ENCODE data around the gene KRT6A. TPM values are rescaled to one million over a fixed set of nuclear protein-coding genes. Genes with fewer than 3 reads are reported as not detected.
A peak's percentile ranks its signal among the peaks of the same experiment; 100 is the strongest.

KRT6A gene
- polyA plus RNA-seq, 1 donor (not counting 4 experiments of a cell fraction or from before 2014, with no cell fraction given): 12,338 TPM

DNA sequence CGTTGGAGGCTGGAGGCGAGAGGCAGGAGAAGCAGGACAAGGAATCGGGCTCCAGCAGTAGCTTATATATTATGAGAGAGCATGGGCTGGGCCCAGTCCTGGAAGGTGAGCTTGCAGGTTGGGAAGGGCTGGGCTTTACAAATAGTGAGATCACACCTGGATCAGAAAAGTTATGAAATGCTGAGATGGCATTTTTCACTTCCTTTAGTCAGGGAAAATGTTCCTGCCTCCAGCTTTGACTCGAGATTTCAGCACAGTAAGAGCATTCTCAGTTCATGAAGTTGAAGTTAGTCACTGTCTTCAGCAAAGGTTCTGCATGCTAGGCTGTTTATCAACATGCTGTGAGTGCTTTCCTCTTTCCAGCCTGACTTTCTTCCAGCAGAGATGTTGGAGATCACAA, 19.3 kb downstream of the KRT6A start, which contains the start of gene KRT6C:
Gene KRT6C (minus strand): TSS at position 38 of the 400 bp plus-strand sequence. CDS start 68 bp downstream, outside the sequence.
- H3K27ac ChIP-seq (ENCODE audit: control insufficient read depth, insufficient read depth, low read length): no peak within 1 kb of the TSS
- peak within 1 kb of the TSS; percentile 12 for H3K4me2 ChIP-seq (ENCODE audit: control insufficient read depth, extremely low read depth, insufficient read depth, low read depth, low read length)
- H3K9ac ChIP-seq (ENCODE audit: control insufficient read depth, extremely low read depth, insufficient read depth, low read length): no peak within 1 kb of the TSS
- H3K4me1 ChIP-seq (ENCODE audit: control insufficient read depth, extremely low read depth, insufficient read depth, low read length): peaks cover 9% of the 10 kb centered on the region
- H3K27me3 ChIP-seq (ENCODE audit: control insufficient read depth, extremely low read depth, insufficient read depth, low read length): no peaks in the 10 kb centered on the region
- no peak for TF ChIP-seq EZH2 (IDR thresholded peaks at IDR 0.05; ENCODE audit: low read length)
- TF ChIP-seq, protein P1, sequence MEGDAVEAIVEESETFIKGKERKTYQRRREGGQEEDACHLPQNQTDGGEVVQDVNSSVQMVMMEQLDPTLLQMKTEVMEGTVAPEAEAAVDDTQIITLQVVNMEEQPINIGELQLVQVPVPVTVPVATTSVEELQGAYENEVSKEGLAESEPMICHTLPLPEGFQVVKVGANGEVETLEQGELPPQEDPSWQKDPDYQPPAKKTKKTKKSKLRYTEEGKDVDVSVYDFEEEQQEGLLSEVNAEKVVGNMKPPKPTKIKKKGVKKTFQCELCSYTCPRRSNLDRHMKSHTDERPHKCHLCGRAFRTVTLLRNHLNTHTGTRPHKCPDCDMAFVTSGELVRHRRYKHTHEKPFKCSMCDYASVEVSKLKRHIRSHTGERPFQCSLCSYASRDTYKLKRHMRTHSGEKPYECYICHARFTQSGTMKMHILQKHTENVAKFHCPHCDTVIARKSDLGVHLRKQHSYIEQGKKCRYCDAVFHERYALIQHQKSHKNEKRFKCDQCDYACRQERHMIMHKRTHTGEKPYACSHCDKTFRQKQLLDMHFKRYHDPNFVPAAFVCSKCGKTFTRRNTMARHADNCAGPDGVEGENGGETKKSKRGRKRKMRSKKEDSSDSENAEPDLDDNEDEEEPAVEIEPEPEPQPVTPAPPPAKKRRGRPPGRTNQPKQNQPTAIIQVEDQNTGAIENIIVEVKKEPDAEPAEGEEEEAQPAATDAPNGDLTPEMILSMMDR (optimal IDR thresholded peaks at IDR 0.05 in 1 of 3, IDR thresholded peaks at IDR 0.05 in 1 of 3, conservative IDR thresholded peaks at IDR 0.05 in 1 of 3; ENCODE audit: extremely low read depth in 1 of 3, insufficient read depth in 2 of 3, low read length in 3 of 3): no peak
- H3K36me3 ChIP-seq (ENCODE audit: control insufficient read depth in 2 of 2, extremely low read depth in 1 of 2, insufficient read depth in 2 of 2, low read length in 2 of 2): peaks cover 0 to 2% of the 10 kb centered on the region in 2 experiments
- no peaks in the 10 kb centered on the region for H4K20me1 ChIP-seq (ENCODE audit: control insufficient read depth, extremely low read depth, insufficient read depth, low read length)
- peak within 1 kb of the TSS in 1 of 3 experiments; percentile 29 for H3K4me3 ChIP-seq (ENCODE audit: control insufficient read depth in 2 of 3, extremely low read depth in 1 of 3, insufficient read depth in 2 of 3, low read depth in 1 of 3, low read length in 3 of 3)
- DNase-seq (ENCODE audit: low read depth, low spot score): no peak
- H2AFZ ChIP-seq (ENCODE audit: control insufficient read depth, low read length): peak within 1 kb of the TSS; percentile 19
- no peaks in the 10 kb centered on the region for H3K9me3 ChIP-seq (ENCODE audit: control insufficient read depth, low read depth, low read length)
- FAIRE-seq: peak; percentile 87
- no peaks in the 10 kb centered on the region for H3K9me1 ChIP-seq (ENCODE audit: control insufficient read depth, extremely low read depth, insufficient read depth, low read length)
- H3K79me2 ChIP-seq (ENCODE audit: control insufficient read depth, insufficient read depth, low read length): no peaks in the 10 kb centered on the region
- dilution Hi-C loops (cut with MboI; ENCODE audit: extremely low pct_ligation_motif_present, low sequenced_read_pairs): no loop called here

DNA sequence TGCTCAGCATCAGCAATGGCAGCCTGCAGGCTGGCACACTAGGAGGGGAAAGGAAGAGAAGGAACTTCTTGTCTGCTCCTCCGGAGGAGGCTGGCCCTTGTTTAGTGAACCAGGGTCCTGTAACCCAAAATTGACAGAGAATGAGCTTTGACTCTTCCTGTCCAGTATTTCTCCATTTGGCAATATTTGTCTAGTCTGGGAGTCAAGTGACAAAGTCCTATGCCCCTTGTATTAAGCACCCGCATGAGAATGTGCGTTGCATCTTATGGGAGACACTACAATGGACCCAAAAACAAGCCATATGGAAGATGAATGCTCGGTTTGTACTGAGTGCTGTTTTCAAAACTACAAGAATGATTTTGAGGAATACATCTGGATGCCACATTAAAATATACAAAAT, 23.2 kb downstream of the KRT6A start:
- Histone ChIP-seq H3K9me1 (ENCODE audit: control insufficient read depth, extremely low read depth, insufficient read depth, low read length) (no peaks in the 10 kb centered on the region), H3K36me3 (ENCODE audit: control insufficient read depth in 2 of 2, extremely low read depth in 1 of 2, insufficient read depth in 2 of 2, low read length in 2 of 2) (peaks cover 0 to 2% of the 10 kb centered on the region in 2 experiments), H3K9ac (ENCODE audit: control insufficient read depth, extremely low read depth, insufficient read depth, low read length) (no peak overlapping the region), H3K9me3 (ENCODE audit: control insufficient read depth, low read depth, low read length) (no peaks in the 10 kb centered on the region), H3K4me1 (ENCODE audit: control insufficient read depth, extremely low read depth, insufficient read depth, low read length) (peaks cover 9% of the 10 kb centered on the region), H3K79me2 (ENCODE audit: control insufficient read depth, insufficient read depth, low read length) (no peaks in the 10 kb centered on the region), H3K4me2 (ENCODE audit: control insufficient read depth, extremely low read depth, insufficient read depth, low read depth, low read length) (no peak overlapping the region), H3K27ac (ENCODE audit: control insufficient read depth, insufficient read depth, low read length) (no peak overlapping the region), H3K27me3 (ENCODE audit: control insufficient read depth, extremely low read depth, insufficient read depth, low read length) (no peaks in the 10 kb centered on the region), H3K4me3 (ENCODE audit: control insufficient read depth in 2 of 3, extremely low read depth in 1 of 3, insufficient read depth in 2 of 3, low read depth in 1 of 3, low read length in 3 of 3) (no peak overlapping the region), H2AFZ (ENCODE audit: control insufficient read depth, low read length) (no peak overlapping the region), H4K20me1 (ENCODE audit: control insufficient read depth, extremely low read depth, insufficient read depth, low read length) (no peaks in the 10 kb centered on the region)
- no peak for DNase-seq (ENCODE audit: low read depth, low spot score)
- dilution Hi-C loops (cut with MboI; ENCODE audit: extremely low pct_ligation_motif_present, low sequenced_read_pairs): no loop called here
- FAIRE-seq: no peak
- no peak for TF ChIP-seq EZH2 (IDR thresholded peaks at IDR 0.05; ENCODE audit: low read length)
- TF ChIP-seq, protein P1 (optimal IDR thresholded peaks at IDR 0.05 in 1 of 3, IDR thresholded peaks at IDR 0.05 in 1 of 3, conservative IDR thresholded peaks at IDR 0.05 in 1 of 3; ENCODE audit: extremely low read depth in 1 of 3, insufficient read depth in 2 of 3, low read length in 3 of 3): no peak

Data from keratinocyte (primary cell).